ENCODE data around the gene MUSTN1. TPM values are rescaled to one million over a fixed set of nuclear protein-coding genes. Genes with fewer than 3 reads are reported as not detected.

Gene MUSTN1
- polyA plus RNA-seq, 1 donor (not counting 4 experiments of a cell fraction or from before 2014, with no cell fraction given) = not detected

- H3K9ac ChIP-seq (ENCODE audit: control insufficient read depth, extremely low read depth, insufficient read depth, low read length) = no peak overlapping the region
- TF ChIP-seq EZH2 (IDR thresholded peaks at IDR 0.05; ENCODE audit: low read length) (no peak), CTCF (optimal IDR thresholded peaks at IDR 0.05 in 1 of 3, IDR thresholded peaks at IDR 0.05 in 1 of 3, conservative IDR thresholded peaks at IDR 0.05 in 1 of 3; ENCODE audit: extremely low read depth in 1 of 3, insufficient read depth in 2 of 3, low read length in 3 of 3) (no peak)
- H3K36me3 ChIP-seq (ENCODE audit: control insufficient read depth in 2 of 2, extremely low read depth in 1 of 2, insufficient read depth in 2 of 2, low read length in 2 of 2) = no peaks in the 10 kb centered on the region
- H4K20me1 ChIP-seq (ENCODE audit: control insufficient read depth, extremely low read depth, insufficient read depth, low read length) = no peaks in the 10 kb centered on the region
- H3K4me1 ChIP-seq (ENCODE audit: control insufficient read depth, extremely low read depth, insufficient read depth, low read length) = peaks cover 4% of the 10 kb centered on the region
- H3K4me2 ChIP-seq (ENCODE audit: control insufficient read depth, extremely low read depth, insufficient read depth, low read depth, low read length) = no peak overlapping the region
- dilution Hi-C loops (cut with MboI; ENCODE audit: extremely low pct_ligation_motif_present, low sequenced_read_pairs) = no loop called here
- H3K4me3 ChIP-seq (ENCODE audit: control insufficient read depth in 2 of 3, extremely low read depth in 1 of 3, insufficient read depth in 2 of 3, low read depth in 1 of 3, low read length in 3 of 3) = no peak overlapping the region
- H3K79me2 ChIP-seq (ENCODE audit: control insufficient read depth, insufficient read depth, low read length) = no peaks in the 10 kb centered on the region
- no peak overlapping the region for H3K27ac ChIP-seq (ENCODE audit: control insufficient read depth, insufficient read depth, low read length)
- FAIRE-seq = no peak
- DNase-seq (ENCODE audit: low read depth, low spot score) = no peak
- no peak overlapping the region for H2AFZ ChIP-seq (ENCODE audit: control insufficient read depth, low read length)
- H3K9me1 ChIP-seq (ENCODE audit: control insufficient read depth, extremely low read depth, insufficient read depth, low read length) = no peaks in the 10 kb centered on the region
- H3K9me3 ChIP-seq (ENCODE audit: control insufficient read depth, low read depth, low read length) = no peaks in the 10 kb centered on the region
- peaks cover 13% of the 10 kb centered on the region for H3K27me3 ChIP-seq (ENCODE audit: control insufficient read depth, extremely low read depth, insufficient read depth, low read length)
These were observed 40.9 kb downstream of the MUSTN1 start for GRCh38 chr3:52793702-52794611.

DNA sequence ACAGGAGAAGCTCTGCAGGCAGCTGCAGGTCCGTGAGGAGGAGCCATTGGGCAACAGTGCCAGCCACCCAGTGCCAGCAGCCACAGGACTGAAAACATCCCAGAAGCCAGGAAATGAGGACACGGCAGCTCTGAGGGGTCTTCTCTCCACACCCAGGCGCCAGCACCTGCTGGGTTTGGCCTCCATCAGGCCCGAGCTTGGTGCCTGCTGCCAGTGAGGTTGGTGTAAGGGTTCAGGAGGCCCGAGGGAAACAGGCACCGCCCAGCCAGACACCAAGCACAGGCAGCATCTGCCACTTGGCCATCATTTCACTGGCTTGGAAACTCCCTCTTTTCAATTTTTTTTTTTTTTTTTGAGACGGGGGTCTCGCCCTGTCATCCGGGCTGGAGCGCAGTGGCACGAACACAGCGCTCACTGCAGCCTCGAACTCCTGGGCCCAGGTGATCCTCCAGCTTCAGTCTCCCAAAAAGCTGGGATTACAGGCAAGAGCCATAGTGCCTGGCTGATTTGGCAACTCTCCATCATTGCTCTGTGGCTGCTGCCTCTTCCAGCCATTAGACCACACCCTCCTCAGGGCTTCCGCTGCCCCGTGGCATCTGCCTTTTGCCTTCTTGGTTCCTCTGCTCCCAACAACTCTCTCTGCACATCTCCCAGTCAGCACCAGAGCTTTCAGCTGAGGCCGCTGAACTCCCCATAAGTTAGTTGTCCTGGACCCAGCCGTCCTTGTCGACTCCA, 41.7 kb downstream of the MUSTN1 start:
- dilution Hi-C loops (cut with MboI; ENCODE audit: extremely low pct_ligation_motif_present, low sequenced_read_pairs) = no loop called here
- no peak overlapping the region for H3K4me2 ChIP-seq (ENCODE audit: control insufficient read depth, extremely low read depth, insufficient read depth, low read depth, low read length)
- no peak overlapping the region for H3K9ac ChIP-seq (ENCODE audit: control insufficient read depth, extremely low read depth, insufficient read depth, low read length)
- no peak overlapping the region for H2AFZ ChIP-seq (ENCODE audit: control insufficient read depth, low read length)
- no peaks in the 10 kb centered on the region for H3K4me1 ChIP-seq (ENCODE audit: control insufficient read depth, extremely low read depth, insufficient read depth, low read length)
- no peaks in the 10 kb centered on the region for H3K79me2 ChIP-seq (ENCODE audit: control insufficient read depth, insufficient read depth, low read length)
- no peaks in the 10 kb centered on the region for H3K9me1 ChIP-seq (ENCODE audit: control insufficient read depth, extremely low read depth, insufficient read depth, low read length)
- no peak overlapping the region for H3K4me3 ChIP-seq (ENCODE audit: control insufficient read depth in 2 of 3, extremely low read depth in 1 of 3, insufficient read depth in 2 of 3, low read depth in 1 of 3, low read length in 3 of 3)
- H3K9me3 ChIP-seq (ENCODE audit: control insufficient read depth, low read depth, low read length) = no peaks in the 10 kb centered on the region
- H3K27ac ChIP-seq (ENCODE audit: control insufficient read depth, insufficient read depth, low read length) = no peak overlapping the region
- no peaks in the 10 kb centered on the region for H4K20me1 ChIP-seq (ENCODE audit: control insufficient read depth, extremely low read depth, insufficient read depth, low read length)
- no peak for FAIRE-seq
- DNase-seq (ENCODE audit: low read depth, low spot score) = no peak
- TF ChIP-seq CTCF (optimal IDR thresholded peaks at IDR 0.05 in 1 of 3, IDR thresholded peaks at IDR 0.05 in 1 of 3, conservative IDR thresholded peaks at IDR 0.05 in 1 of 3; ENCODE audit: extremely low read depth in 1 of 3, insufficient read depth in 2 of 3, low read length in 3 of 3) (no peak), EZH2 (IDR thresholded peaks at IDR 0.05; ENCODE audit: low read length) (no peak)
- H3K27me3 ChIP-seq (ENCODE audit: control insufficient read depth, extremely low read depth, insufficient read depth, low read length) = peaks cover 13% of the 10 kb centered on the region
- H3K36me3 ChIP-seq (ENCODE audit: control insufficient read depth in 2 of 2, extremely low read depth in 1 of 2, insufficient read depth in 2 of 2, low read length in 2 of 2) = no peaks in the 10 kb centered on the region

Measured in keratinocyte (primary cell).